ENCODE results near the gene DYRK1A.
"Not testable (repeated sequence)": the region's sequence is repeated elsewhere in the genome, so short reads cannot be mapped to it uniquely, and the experiment has no call there.

Gene DYRK1A

GRCh38 chr21:37366482-37367316, at the start of gene DYRK1A:
TSS of gene DYRK1A (plus strand) at chr21:37366773. CDS start at chr21:37420375, 53,602 bp downstream.
- Histone ChIP-seq H3K4me3 (peak within 1 kb of the TSS; percentile 54 to 99 (median 87)), H3K27ac (peak within 1 kb of the TSS; percentile 94 to 100 (median 100))

GRCh38 chr21:37319551-37319950, 47.0 kb upstream of the DYRK1A start:
- Histone ChIP-seq H3K27ac (no peak overlapping the region), H3K4me3 (no peak overlapping the region)

- no peak overlapping the region for H3K4me3 ChIP-seq
- no peak overlapping the region for H3K27ac ChIP-seq
These were observed 44.5 kb upstream of the DYRK1A start for GRCh38 chr21:37322084-37322483.

GRCh38 chr21:37324558-37324957, 42.0 kb upstream of the DYRK1A start:
- H3K27ac ChIP-seq, result no peak overlapping the region
- H3K4me3 ChIP-seq, result no peak overlapping the region

GRCh38 chr21:37328147-37328546, 38.4 kb upstream of the DYRK1A start:
- H3K27ac ChIP-seq, H3K4me3 ChIP-seq: not testable (repeated sequence)

GRCh38 chr21:37331411-37331810, 35.2 kb upstream of the DYRK1A start:
- no peak overlapping the region for H3K27ac ChIP-seq

GRCh38 chr21:37335053-37335452, 31.5 kb upstream of the DYRK1A start:
- no peak overlapping the region for H3K27ac ChIP-seq
- H3K4me3 ChIP-seq, result no peak overlapping the region

More at GRCh38 chr21:37331411-37331810, 35.2 kb upstream of the DYRK1A start:
- no peak overlapping the region for H3K4me3 ChIP-seq

- no peak overlapping the region for H3K4me3 ChIP-seq
- no peak overlapping the region for H3K27ac ChIP-seq
These were observed 29.4 kb upstream of the DYRK1A start for GRCh38 chr21:37337179-37337578.

GRCh38 chr21:37337831-37338230, 28.7 kb upstream of the DYRK1A start:
- peak overlapping the region in 1 of 21 experiments; percentile 72 for H3K27ac ChIP-seq

GRCh38 chr21:37338671-37339551, 27.7 kb upstream of the DYRK1A start:
- no peak overlapping the region for H3K4me3 ChIP-seq
- H3K27ac ChIP-seq, result peak overlapping the region in 9 of 21 experiments; percentile 12 to 72 (median 37)

More at GRCh38 chr21:37337831-37338230, 28.7 kb upstream of the DYRK1A start:
- no peak overlapping the region for H3K4me3 ChIP-seq

- Histone ChIP-seq H3K27ac (peak overlapping the region in 3 of 21 experiments; percentile 37 to 70 (median 63)), H3K4me3 (no peak overlapping the region)
These were observed 27.0 kb upstream of the DYRK1A start for GRCh38 chr21:37339552-37339939.

GRCh38 chr21:37341254-37341960, 25.2 kb upstream of the DYRK1A start:
- H3K27ac ChIP-seq, result no peak overlapping the region
- H3K4me3 ChIP-seq, result no peak overlapping the region

- no peak overlapping the region for H3K4me3 ChIP-seq
These were observed 24.4 kb upstream of the DYRK1A start for GRCh38 chr21:37342046-37342632.

GRCh38 chr21:37346841-37347430, 19.6 kb upstream of the DYRK1A start:
- H3K27ac ChIP-seq, result no peak overlapping the region
- no peak overlapping the region for H3K4me3 ChIP-seq

More at GRCh38 chr21:37342046-37342632, 24.4 kb upstream of the DYRK1A start:
- H3K27ac ChIP-seq, result no peak overlapping the region

GRCh38 chr21:37348664-37349063, 17.9 kb upstream of the DYRK1A start:
- H3K4me3 ChIP-seq, result no peak overlapping the region
- no peak overlapping the region for H3K27ac ChIP-seq

- Histone ChIP-seq H3K4me3 (no peak overlapping the region), H3K27ac (peak overlapping the region in 1 of 21 experiments; percentile 68)
These were observed 16.1 kb upstream of the DYRK1A start for GRCh38 chr21:37350472-37350871.

GRCh38 chr21:37356706-37357105, 9.9 kb upstream of the DYRK1A start:
- no peak overlapping the region for H3K27ac ChIP-seq
- no peak overlapping the region for H3K4me3 ChIP-seq

GRCh38 chr21:37357691-37358090, 8.9 kb upstream of the DYRK1A start:
- Histone ChIP-seq H3K4me3 (no peak overlapping the region), H3K27ac (peak overlapping the region in 3 of 21 experiments; percentile 5 to 50 (median 31))

GRCh38 chr21:37358397-37358796, 8.2 kb upstream of the DYRK1A start:
- Histone ChIP-seq H3K27ac (peak overlapping the region in 4 of 21 experiments; percentile 5 to 50 (median 26)), H3K4me3 (no peak overlapping the region)
